ENCODE measurements around the gene GRK3. TPM values are rescaled to one million over a fixed set of nuclear protein-coding genes. Genes with fewer than 3 reads are reported as not detected.

The GRK3 gene
- total and polyA plus RNA-seq, 2 of the 4 experiments (the other 2 are of a cell fraction) = 0.58 to 1.6 TPM

DNA sequence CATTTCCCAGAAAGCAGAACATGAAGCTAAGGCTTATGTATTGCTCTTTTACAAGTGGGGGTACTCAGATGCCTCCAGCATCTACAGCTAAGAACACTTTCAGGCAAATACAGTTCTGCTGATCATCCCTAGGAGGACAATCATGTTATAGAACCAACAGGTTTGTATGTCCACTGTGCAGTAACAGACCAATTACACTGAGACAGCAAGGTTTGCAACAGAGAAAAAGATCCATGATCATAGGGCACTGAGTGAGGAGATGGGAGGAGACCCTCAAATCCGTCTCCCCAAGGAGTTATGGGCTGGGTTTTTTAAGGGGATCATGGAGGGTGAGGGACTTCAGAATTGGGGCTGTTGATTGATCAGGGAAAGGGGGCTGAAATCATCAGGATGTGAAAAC lies 39.1 kb upstream of the GRK3 start:
- DNase-seq = no peak
- no peak overlapping the region for H4K5ac ChIP-seq (ENCODE audit: low read depth, low read length)
- H3K14ac ChIP-seq (replicated peaks; ENCODE audit: low read depth, low read length) = no peak overlapping the region
- H3K27me3 ChIP-seq (ENCODE audit: control insufficient read depth, insufficient read depth, low read length) = no peaks in the 10 kb centered on the region
- no peaks in the 10 kb centered on the region for H3K79me1 ChIP-seq (ENCODE audit: low read depth in 1 of 2, low read length in 2 of 2)
- no peak overlapping the region for H2AK5ac ChIP-seq (ENCODE audit: low read depth, low read length)
- H3K18ac ChIP-seq (ENCODE audit: low read depth, low read length) = no peak overlapping the region
- in situ Hi-C loops (cut with MboI; ENCODE audit: low sequenced_read_pairs) = no loop called here
- H3K4me2 ChIP-seq (ENCODE audit: low read depth, low read length) = no peak overlapping the region
- H3K9me3 ChIP-seq (ENCODE audit: control insufficient read depth, insufficient read depth, low read length) = peaks cover 8% of the 10 kb centered on the region; the same call in 1 of the 2 replicates
- no peak overlapping the region for H3K23ac ChIP-seq (ENCODE audit: low read depth, low read length)
- no peak overlapping the region for H3K4ac ChIP-seq (ENCODE audit: low read depth, low read length)
- TF ChIP-seq MAFK (IDR thresholded peaks at IDR 0.05; ENCODE audit: low read depth, low read length) = no peak
- TF ChIP-seq, protein P1, sequence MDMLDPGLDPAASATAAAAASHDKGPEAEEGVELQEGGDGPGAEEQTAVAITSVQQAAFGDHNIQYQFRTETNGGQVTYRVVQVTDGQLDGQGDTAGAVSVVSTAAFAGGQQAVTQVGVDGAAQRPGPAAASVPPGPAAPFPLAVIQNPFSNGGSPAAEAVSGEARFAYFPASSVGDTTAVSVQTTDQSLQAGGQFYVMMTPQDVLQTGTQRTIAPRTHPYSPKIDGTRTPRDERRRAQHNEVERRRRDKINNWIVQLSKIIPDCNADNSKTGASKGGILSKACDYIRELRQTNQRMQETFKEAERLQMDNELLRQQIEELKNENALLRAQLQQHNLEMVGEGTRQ (IDR thresholded peaks at IDR 0.05; ENCODE audit: low read depth, low read length) = no peak
- no peak for TF ChIP-seq SMC3 (IDR thresholded peaks at IDR 0.05; ENCODE audit: low read depth, low read length)
- TF ChIP-seq RCOR1 (IDR thresholded peaks at IDR 0.05; ENCODE audit: insufficient replicate concordance, low read length) = no peak
- TF ChIP-seq RAD21 (IDR thresholded peaks at IDR 0.05; ENCODE audit: low read length) = no peak
- no peak for TF ChIP-seq MAZ (IDR thresholded peaks at IDR 0.05; ENCODE audit: borderline replicate concordance, low read depth, low read length)
- no peak for TF ChIP-seq CEBPB (IDR thresholded peaks at IDR 0.05; ENCODE audit: low read depth, low read length)
- no peak for TF ChIP-seq BHLHE40 (IDR thresholded peaks at IDR 0.05; ENCODE audit: low read depth, low read length)
- TF ChIP-seq RFX5 (IDR thresholded peaks at IDR 0.05; ENCODE audit: low read depth, low read length) = no peak
- TF ChIP-seq FOS (IDR thresholded peaks at IDR 0.05; ENCODE audit: low read depth, low read length) = no peak
- TF ChIP-seq, protein P2, sequence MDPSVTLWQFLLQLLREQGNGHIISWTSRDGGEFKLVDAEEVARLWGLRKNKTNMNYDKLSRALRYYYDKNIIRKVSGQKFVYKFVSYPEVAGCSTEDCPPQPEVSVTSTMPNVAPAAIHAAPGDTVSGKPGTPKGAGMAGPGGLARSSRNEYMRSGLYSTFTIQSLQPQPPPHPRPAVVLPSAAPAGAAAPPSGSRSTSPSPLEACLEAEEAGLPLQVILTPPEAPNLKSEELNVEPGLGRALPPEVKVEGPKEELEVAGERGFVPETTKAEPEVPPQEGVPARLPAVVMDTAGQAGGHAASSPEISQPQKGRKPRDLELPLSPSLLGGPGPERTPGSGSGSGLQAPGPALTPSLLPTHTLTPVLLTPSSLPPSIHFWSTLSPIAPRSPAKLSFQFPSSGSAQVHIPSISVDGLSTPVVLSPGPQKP (IDR thresholded peaks at IDR 0.05; ENCODE audit: borderline replicate concordance, low read depth, low read length) = no peak
- no peak for TF ChIP-seq CHD1 (IDR thresholded peaks at IDR 0.05; ENCODE audit: low read depth, low read length)
- TF ChIP-seq, protein P3, sequence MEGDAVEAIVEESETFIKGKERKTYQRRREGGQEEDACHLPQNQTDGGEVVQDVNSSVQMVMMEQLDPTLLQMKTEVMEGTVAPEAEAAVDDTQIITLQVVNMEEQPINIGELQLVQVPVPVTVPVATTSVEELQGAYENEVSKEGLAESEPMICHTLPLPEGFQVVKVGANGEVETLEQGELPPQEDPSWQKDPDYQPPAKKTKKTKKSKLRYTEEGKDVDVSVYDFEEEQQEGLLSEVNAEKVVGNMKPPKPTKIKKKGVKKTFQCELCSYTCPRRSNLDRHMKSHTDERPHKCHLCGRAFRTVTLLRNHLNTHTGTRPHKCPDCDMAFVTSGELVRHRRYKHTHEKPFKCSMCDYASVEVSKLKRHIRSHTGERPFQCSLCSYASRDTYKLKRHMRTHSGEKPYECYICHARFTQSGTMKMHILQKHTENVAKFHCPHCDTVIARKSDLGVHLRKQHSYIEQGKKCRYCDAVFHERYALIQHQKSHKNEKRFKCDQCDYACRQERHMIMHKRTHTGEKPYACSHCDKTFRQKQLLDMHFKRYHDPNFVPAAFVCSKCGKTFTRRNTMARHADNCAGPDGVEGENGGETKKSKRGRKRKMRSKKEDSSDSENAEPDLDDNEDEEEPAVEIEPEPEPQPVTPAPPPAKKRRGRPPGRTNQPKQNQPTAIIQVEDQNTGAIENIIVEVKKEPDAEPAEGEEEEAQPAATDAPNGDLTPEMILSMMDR (conservative IDR thresholded peaks at IDR 0.05; ENCODE audit: low read depth, low read length) = no peak
- no peak for TF ChIP-seq MXI1 (IDR thresholded peaks at IDR 0.05; ENCODE audit: borderline replicate concordance, low read depth, low read length)
- no peak for TF ChIP-seq NFE2L2 (IDR thresholded peaks at IDR 0.05; ENCODE audit: low read depth, low read length)
- TF ChIP-seq POLR2A (IDR thresholded peaks at IDR 0.05; ENCODE audit: low read depth, low read length) = no peak
- intact Hi-C loops (cut with micrococcal nuclease) = no loop called here
- ChIA-PET CTCF (no interaction called here), POLR2A (ENCODE audit: unreplicated experiment) (no interaction called here)
- no peak overlapping the region for H2AK9ac ChIP-seq (replicated peaks; ENCODE audit: low read depth, low read length, poor library complexity)
- no peak overlapping the region for H3K56ac ChIP-seq (ENCODE audit: extremely low read depth, insufficient read depth, low read length)
- no peak overlapping the region for H2BK15ac ChIP-seq (ENCODE audit: low read depth, low read length)
- H2BK120ac ChIP-seq (ENCODE audit: low read depth, low read length) = no peak overlapping the region
- no TSS peak for BruUV-seq (replicated peaks)
- H4K91ac ChIP-seq (ENCODE audit: insufficient read depth, low read depth, low read length) = no peak overlapping the region
- H3K36me3 ChIP-seq (ENCODE audit: control insufficient read depth, insufficient read depth, low read length) = no peaks in the 10 kb centered on the region
- no peak overlapping the region for H2BK20ac ChIP-seq (ENCODE audit: low read depth, low read length)
- no peak overlapping the region for H3K9ac ChIP-seq (ENCODE audit: low read depth, low read length)
- no peak overlapping the region for H3K27ac ChIP-seq (ENCODE audit: insufficient read depth, low read length)
- no peaks in the 10 kb centered on the region for H3K9me1 ChIP-seq (ENCODE audit: insufficient read depth, low read length)
- no peaks in the 10 kb centered on the region for H3K4me1 ChIP-seq (ENCODE audit: control insufficient read depth, insufficient read depth, low read length)
- H2BK5ac ChIP-seq (ENCODE audit: low read depth, low read length, poor library complexity, severe bottlenecking) = no peak overlapping the region
- dilution Hi-C loops (cut with HindIII; ENCODE audit: low sequenced_read_pairs, unreplicated experiment) = no loop called here
- H4K8ac ChIP-seq (ENCODE audit: low read depth in 2 of 2, low read length in 2 of 2) = no peak overlapping the region
- H3K4me3 ChIP-seq (ENCODE audit: insufficient read depth, low read depth, low read length) = no peak overlapping the region
- no peaks in the 10 kb centered on the region for H4K20me1 ChIP-seq (ENCODE audit: insufficient read depth, low read length)
- ATAC-seq (ENCODE audit: low read depth) = no peak
- WGBS, 2 experiments (ENCODE audit: extremely low coverage in 2 of 2, insufficient read length in 1 of 2) = no CpG with 5 or more reads among the region's 1 CpG
- H2AFZ ChIP-seq (replicated peaks; ENCODE audit: low read length, poor library complexity) = no peak overlapping the region

Data from IMR-90 (cell line).